Fibroblast of gingiva (primary cell): Measurements from ENCODE around the gene COPS7A.
"Not testable (repeated sequence)": the region's sequence is repeated elsewhere in the genome, so short reads cannot be mapped to it uniquely, and the experiment has no call there.

Experiments used
- DNase-seq: peaks from one replicate; pipeline ENCODE4 v3.0.0-alpha.2; 2011; ENCODE audit warnings: low read depth

The COPS7A gene

DNA sequence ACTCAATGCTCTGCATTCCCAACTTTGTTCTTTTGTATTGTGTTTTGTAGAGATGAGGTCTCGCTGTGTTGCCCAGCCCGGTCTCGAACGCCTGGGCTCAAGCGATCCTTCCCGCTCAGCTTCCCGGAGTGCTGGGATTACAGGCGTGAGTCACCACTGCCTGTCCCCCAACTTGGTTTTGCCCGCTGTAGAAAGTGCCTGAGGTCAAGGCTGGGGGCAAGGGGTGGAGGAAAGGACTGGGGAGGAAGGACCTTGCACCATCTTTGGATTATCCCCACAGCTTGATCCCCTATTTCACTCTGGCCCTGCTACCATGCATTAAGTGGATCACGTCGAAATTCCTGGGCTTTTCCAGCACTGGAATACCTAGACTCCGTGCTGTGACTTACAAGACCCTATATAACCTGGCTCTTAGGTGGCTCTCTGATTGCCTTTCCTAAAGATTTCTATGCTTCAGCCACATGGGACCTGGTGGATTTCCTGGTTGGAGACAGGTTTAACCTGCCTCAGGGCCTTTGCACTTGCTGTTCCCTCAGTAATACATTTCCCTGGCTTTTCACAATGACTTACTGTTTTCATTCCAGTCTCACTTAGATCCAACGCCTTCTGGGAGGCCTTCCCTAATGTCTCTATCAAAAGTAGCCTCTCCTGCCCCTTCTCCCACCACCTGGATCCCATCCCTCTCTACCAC, 22.6 kb upstream of the COPS7A start:
- DNase-seq, result no peak

- no peak for DNase-seq
Measured at GRCh38 chr12:6703631-6704030, 20.2 kb upstream of the COPS7A start.

DNA sequence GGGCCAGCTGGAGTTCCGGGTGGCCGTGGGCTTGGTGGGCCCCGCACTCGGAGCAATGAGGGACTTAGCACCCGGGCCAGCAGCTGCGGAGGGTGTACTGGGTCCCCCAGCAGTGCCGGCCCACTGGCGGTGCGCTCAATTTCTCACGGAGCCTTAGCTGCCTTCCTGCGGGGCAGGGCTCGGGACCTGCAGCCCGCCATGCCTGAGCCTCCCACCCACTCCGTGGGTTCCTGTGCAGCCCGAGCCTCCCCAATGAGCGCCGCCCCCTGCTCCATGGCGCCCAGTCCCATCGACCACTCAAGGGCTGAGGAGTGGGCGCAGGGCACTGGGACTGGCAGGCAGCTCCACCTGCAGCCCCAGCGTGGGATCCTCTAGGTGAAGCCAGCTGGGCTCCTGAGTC, 15.5 kb upstream of the COPS7A start:
- DNase-seq, result not testable (repeated sequence)

- no peak for DNase-seq
Measured at GRCh38 chr12:6708960-6709394, 14.9 kb upstream of the COPS7A start.

GRCh38 chr12:6716031-6716873, 7.6 kb upstream of the COPS7A start:
- DNase-seq, result not testable (repeated sequence)

DNA sequence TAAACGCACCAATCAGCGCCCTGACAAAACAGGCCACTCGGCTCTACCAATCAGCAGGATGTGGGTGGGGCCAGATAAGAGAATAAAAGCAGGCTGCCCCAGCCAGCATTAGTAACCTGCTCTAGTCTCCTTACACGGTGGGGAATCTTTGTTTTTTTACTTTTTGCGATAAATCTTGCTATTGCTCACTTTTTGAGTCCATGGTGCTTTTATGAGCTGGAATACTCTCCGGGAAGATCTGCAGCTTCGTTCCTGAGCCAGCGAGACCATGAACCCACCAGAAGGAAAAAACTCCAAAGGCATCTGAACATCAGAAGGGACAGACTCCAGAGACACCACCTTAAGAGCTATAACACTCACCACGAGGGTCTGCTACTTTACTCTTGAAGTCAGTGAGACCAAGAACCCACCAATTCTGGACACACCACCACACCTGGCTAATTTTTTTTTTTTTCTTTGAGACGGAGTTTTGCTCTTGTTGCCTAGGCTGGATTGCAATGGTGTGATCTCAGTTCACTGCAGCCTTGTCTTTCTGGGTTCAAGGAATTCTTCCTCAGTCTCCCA, 6.9 kb upstream of the COPS7A start:
- DNase-seq, result no peak

- no peak for DNase-seq
Measured at GRCh38 chr12:6722863-6723262, 983 bp upstream of the COPS7A start.

GRCh38 chr12:6724409-6724797, 557 bp downstream of the COPS7A start:
- no peak for DNase-seq

GRCh38 chr12:6725350-6725749, 1.5 kb downstream of the COPS7A start:
- DNase-seq, result no peak

- DNase-seq, result no peak
Measured at GRCh38 chr12:6729186-6729585, 5.3 kb downstream of the COPS7A start.

DNA sequence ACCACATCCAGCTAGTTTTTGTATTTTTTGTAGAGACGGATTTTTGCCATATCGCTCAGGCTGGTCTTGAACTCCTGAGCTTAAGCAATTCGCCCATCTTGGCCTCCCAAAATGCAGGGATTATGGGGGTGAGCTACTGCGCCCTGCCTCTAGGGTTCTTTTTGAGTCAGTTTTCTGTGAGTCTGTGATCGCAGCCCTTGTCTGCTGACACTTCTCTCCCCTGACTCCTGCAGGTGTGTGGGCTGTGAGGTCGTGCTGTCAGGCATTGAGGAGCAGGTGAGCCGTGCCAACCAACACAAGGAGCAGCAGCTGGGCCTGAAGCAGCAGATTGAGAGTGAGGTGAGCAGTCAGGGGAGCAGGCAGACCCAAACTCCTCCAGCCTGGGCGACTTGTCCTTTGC, 6.3 kb downstream of the COPS7A start:
- DNase-seq, result no peak

DNA sequence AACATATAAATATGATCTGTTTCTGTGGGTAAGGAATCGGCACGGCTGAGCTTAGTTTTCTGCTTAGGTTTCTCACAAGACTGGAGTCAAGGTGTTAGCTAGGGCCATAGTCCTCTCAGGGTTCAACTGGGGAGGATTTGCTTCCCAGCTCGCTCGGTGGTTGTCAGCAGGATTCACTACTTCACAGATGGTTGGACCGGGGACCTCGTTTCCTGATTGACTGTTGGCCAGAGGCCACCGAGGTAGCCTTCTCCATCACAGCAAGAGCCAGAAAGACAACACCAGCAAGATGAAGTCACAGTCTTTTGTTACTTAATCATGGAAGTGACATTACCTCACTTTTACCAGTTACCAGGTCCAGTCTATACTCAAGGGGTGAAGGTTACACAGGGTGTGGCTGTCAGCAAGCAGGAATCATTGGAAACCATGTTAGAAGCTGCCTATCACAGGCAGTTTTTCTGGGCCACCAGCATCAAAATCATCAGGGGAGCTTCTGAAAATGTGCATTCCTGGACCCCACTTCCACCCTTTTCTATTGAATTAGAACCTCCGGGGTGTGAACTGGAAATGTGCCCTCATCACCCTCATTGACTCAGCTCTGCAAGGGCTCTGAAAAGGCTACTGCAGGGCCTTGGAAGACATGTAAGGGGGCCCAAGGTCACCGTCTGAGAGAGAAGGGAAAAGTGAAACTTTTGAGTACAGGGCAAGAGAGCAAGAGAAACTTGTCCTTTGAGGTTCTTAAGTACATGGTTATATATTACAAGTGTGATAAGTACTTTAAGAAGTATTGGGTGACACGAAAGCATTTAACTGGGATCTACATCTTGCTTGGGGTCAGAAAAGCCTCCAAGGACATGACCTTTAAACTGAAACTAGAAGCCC, 10.9 kb downstream of the COPS7A start:
- DNase-seq, result no peak

- DNase-seq, result peak; percentile 59
Measured at GRCh38 chr12:6735448-6736191, 11.8 kb downstream of the COPS7A start.

DNA sequence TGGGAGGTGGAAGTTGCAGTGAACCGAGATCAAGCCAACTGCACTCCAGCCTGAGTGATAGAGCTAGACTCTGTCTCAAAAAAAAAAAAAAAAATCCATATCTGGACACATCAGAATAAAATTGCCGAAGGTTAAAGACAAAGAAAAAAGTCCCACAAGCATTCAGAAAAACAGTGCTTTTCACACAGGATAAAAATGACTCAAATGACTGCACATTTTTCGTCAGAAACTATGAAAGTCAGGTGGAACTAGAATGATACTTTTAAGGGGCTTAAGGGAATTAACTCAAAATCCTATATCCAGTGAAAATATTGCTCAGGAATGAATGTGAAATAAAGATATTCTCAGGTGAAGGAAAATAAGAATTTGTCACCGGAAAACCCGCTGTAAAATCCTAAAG, 12.9 kb downstream of the COPS7A start:
- DNase-seq, result no peak

- DNase-seq, result not testable (repeated sequence)
Measured at GRCh38 chr12:6742080-6742479, 18.2 kb downstream of the COPS7A start.

GRCh38 chr12:6742834-6743233, 19.0 kb downstream of the COPS7A start:
- no peak for DNase-seq

DNA sequence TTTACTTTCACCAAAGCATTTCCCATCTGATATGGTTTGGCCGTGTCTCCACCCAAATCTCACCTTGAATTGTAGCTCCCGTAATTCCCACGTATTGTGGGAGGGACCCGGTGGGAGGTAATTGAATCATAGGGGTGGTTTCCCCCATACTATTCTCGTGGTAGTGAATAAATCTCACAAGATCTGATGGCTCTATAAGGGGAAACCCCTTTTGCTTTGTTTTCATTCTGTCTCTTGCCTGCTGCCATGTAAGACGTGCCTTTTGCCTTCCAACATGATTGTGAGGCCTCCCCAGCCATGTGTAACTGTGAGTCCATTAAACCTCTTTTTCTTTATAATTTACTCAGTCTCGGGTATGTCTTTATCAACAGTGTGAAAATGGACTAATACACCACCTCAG, 19.5 kb downstream of the COPS7A start:
- not testable (repeated sequence) for DNase-seq

DNA sequence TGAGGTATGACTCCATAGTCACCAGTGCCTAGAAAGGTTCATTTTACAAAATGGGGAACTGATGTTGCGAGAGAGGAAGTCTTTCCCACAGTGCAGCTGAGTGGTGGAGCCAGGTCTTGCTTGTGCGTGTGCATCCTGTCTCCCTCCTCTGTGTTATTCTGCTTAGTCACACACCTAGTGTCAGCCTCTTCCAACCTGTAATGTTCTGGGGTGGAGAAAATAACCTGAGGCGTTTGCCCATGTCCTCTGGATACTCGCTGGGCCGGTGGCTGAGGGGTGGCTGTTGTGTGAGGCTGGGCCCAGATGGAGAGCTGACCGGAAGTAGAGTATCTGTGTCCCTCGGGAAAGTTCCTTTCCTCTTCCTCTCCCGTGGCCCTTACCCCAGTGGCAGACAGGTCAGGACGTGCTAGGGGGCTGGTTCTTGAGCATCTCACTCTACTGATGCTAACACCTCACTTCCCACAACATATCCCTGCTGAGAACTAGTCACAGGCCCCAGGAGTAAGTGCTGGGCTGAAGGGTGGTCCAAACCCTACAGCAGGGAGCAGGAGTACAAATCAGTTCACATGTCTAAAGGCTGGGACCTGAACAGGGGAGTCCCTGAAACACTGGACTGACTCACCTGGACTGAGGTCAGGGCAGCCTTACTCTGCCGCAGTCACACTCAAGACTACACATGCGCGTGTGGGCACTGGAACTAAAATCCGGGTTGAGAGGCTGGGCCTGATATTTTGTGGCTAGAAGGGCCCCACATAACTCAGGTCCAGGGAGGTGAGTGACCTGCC, 22.1 kb downstream of the COPS7A start:
- no peak for DNase-seq

- no peak for DNase-seq
Measured at GRCh38 chr12:6747216-6747615, 23.4 kb downstream of the COPS7A start.

- no peak for DNase-seq
Measured at GRCh38 chr12:6748761-6749160, 24.9 kb downstream of the COPS7A start.

DNA sequence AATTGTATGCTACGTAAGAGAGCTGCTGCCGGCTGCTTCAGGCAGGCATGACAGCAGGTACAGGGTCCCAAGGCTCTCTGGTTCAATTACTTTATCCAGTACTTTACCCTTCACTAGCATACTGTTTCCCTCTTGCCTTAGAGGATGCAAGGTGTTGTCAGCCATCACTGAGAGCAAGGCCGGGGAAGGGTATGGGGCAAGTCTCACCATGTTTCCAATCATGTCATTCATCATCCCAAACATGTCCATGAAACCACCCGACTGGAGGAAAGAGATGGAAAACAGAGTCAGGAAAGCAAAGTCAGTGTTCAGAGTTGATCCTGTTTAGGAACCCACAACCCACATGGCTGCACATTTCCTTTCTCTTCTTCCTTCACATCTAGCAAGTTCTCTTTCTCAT, 26.7 kb downstream of the COPS7A start:
- no peak for DNase-seq
